ENCODE results near the gene ITIH4. TPM values are rescaled to one million over a fixed set of nuclear protein-coding genes. Genes with fewer than 3 reads are reported as not detected.

Gene ITIH4
- total RNA-seq, 1 experiment from 2014 or later = 0.80 TPM

GRCh38 chr3:52854013-52854412 lies 23.5 kb upstream of the ITIH4 start:
- no peaks in the 10 kb centered on the region for H3K4me1 ChIP-seq (ENCODE audit: insufficient read depth, low read length)
- POLR2A ChIA-PET (ENCODE audit: unreplicated experiment) = no interaction called here
- no peak for ATAC-seq
- no peaks in the 10 kb centered on the region for H3K9me2 ChIP-seq (replicated peaks; ENCODE audit: low read length)
- H3K27ac ChIP-seq (ENCODE audit: low read length) = no peak overlapping the region
- H4K20me1 ChIP-seq (ENCODE audit: low read length) = no peaks in the 10 kb centered on the region
- no peaks in the 10 kb centered on the region for H3K27me3 ChIP-seq (ENCODE audit: low read length)
- no peak overlapping the region for H3K9ac ChIP-seq (ENCODE audit: low read length)
- intact Hi-C loops (cut with micrococcal nuclease) = no loop called here
- H3K36me3 ChIP-seq (ENCODE audit: low read depth, low read length) = peaks cover 3% of the 10 kb centered on the region
- no peak overlapping the region for H2AFZ ChIP-seq (ENCODE audit: low read length)
- CTCF ChIA-PET = no interaction called here
- H3K9me3 ChIP-seq (ENCODE audit: low read length) = no peaks in the 10 kb centered on the region
- BruUV-seq (replicated peaks) = no TSS peak
- no peaks in the 10 kb centered on the region for H3F3A ChIP-seq (ENCODE audit: low read length, unreplicated experiment)
- H3K79me2 ChIP-seq (ENCODE audit: low read length) = no peaks in the 10 kb centered on the region
- DNase-seq = no peak
- no peak overlapping the region for H3K4me3 ChIP-seq (ENCODE audit: low read length)
- H3K4me2 ChIP-seq (ENCODE audit: low read length) = no peak overlapping the region
- no peak for TF ChIP-seq EZH2phosphoT487 (IDR thresholded peaks at IDR 0.05; ENCODE audit: borderline replicate concordance, low read length)
- no peak for TF ChIP-seq EZH2 (IDR thresholded peaks at IDR 0.05; ENCODE audit: low read length, unreplicated experiment)
- no peak for TF ChIP-seq CTCF (conservative IDR thresholded peaks at IDR 0.05; ENCODE audit: low read depth, low read length)

GRCh38 chr3:52852419-52852818 lies 21.9 kb upstream of the ITIH4 start:
- TF ChIP-seq EZH2 (IDR thresholded peaks at IDR 0.05; ENCODE audit: low read length, unreplicated experiment) (no peak), CTCF (conservative IDR thresholded peaks at IDR 0.05; ENCODE audit: low read depth, low read length) (no peak), EZH2phosphoT487 (IDR thresholded peaks at IDR 0.05; ENCODE audit: borderline replicate concordance, low read length) (no peak)
- no peaks in the 10 kb centered on the region for H3F3A ChIP-seq (ENCODE audit: low read length, unreplicated experiment)
- no peak overlapping the region for H3K9ac ChIP-seq (ENCODE audit: low read length)
- no TSS peak for BruUV-seq (replicated peaks)
- no peaks in the 10 kb centered on the region for H3K9me3 ChIP-seq (ENCODE audit: low read length)
- peaks cover 3% of the 10 kb centered on the region for H3K36me3 ChIP-seq (ENCODE audit: low read depth, low read length)
- POLR2A ChIA-PET (ENCODE audit: unreplicated experiment) = no interaction called here
- no peaks in the 10 kb centered on the region for H3K27me3 ChIP-seq (ENCODE audit: low read length)
- H3K4me1 ChIP-seq (ENCODE audit: insufficient read depth, low read length) = no peaks in the 10 kb centered on the region
- H3K27ac ChIP-seq (ENCODE audit: low read length) = no peak overlapping the region
- no peak overlapping the region for H3K4me2 ChIP-seq (ENCODE audit: low read length)
- no peak for ATAC-seq
- H2AFZ ChIP-seq (ENCODE audit: low read length) = no peak overlapping the region
- intact Hi-C loops (cut with micrococcal nuclease) = no loop called here
- no peak overlapping the region for H3K4me3 ChIP-seq (ENCODE audit: low read length)
- H4K20me1 ChIP-seq (ENCODE audit: low read length) = no peaks in the 10 kb centered on the region
- no peak for DNase-seq
- CTCF ChIA-PET = no interaction called here
- no peaks in the 10 kb centered on the region for H3K9me2 ChIP-seq (replicated peaks; ENCODE audit: low read length)
- H3K79me2 ChIP-seq (ENCODE audit: low read length) = no peaks in the 10 kb centered on the region

GRCh38 chr3:52851348-52851747 lies 20.9 kb upstream of the ITIH4 start:
- TF ChIP-seq EZH2 (IDR thresholded peaks at IDR 0.05; ENCODE audit: low read length, unreplicated experiment) (no peak), CTCF (conservative IDR thresholded peaks at IDR 0.05; ENCODE audit: low read depth, low read length) (peak; percentile 73)
- no peak overlapping the region for H3K9ac ChIP-seq (ENCODE audit: low read length)
- no peak overlapping the region for H3K27ac ChIP-seq (ENCODE audit: low read length)
- no peaks in the 10 kb centered on the region for H4K20me1 ChIP-seq (ENCODE audit: low read length)
- no peak overlapping the region for H2AFZ ChIP-seq (ENCODE audit: low read length)
- POLR2A ChIA-PET (ENCODE audit: unreplicated experiment) = no interaction called here
- H3K4me3 ChIP-seq (ENCODE audit: low read length) = no peak overlapping the region
- H3K27me3 ChIP-seq (ENCODE audit: low read length) = no peaks in the 10 kb centered on the region
- DNase-seq (peak; percentile 51), ATAC-seq (peak; percentile 80)
- no peaks in the 10 kb centered on the region for H3K9me3 ChIP-seq (ENCODE audit: low read length)
- H3K9me2 ChIP-seq (replicated peaks; ENCODE audit: low read length) = no peaks in the 10 kb centered on the region
- H3K4me2 ChIP-seq (ENCODE audit: low read length) = no peak overlapping the region
- peaks cover 3% of the 10 kb centered on the region for H3K36me3 ChIP-seq (ENCODE audit: low read depth, low read length)
- H3K4me1 ChIP-seq (ENCODE audit: insufficient read depth, low read length) = no peaks in the 10 kb centered on the region
- CTCF ChIA-PET = interaction anchor here (0.6 kb wide), 1 partner anchor 47 kb away, joined by 3 read pairs; no protein-coding TSS in a partner anchor
- H3K79me2 ChIP-seq (ENCODE audit: low read length) = no peaks in the 10 kb centered on the region
- intact Hi-C loops (cut with micrococcal nuclease) = loop anchor here (1.0 to 2.0 kb wide), 3 partner anchors 83 to 221 kb away; no protein-coding TSS in a partner anchor
- no TSS peak for BruUV-seq (replicated peaks)
- H3F3A ChIP-seq (ENCODE audit: low read length, unreplicated experiment) = no peaks in the 10 kb centered on the region

All from PC-3 (cell line).